Fibroblast of skin of right biceps (primary cell): Measurements from ENCODE around the gene ABLIM1.

Source experiments
- DNase-seq: peaks from one replicate; pipeline ENCODE4 v3.0.0-alpha.2; 2013

The ABLIM1 gene

GRCh38 chr10:114515298-114515914 lies 142.7 kb downstream of the ABLIM1 start:
- DNase-seq: no peak

GRCh38 chr10:114513381-114513792 lies 144.7 kb downstream of the ABLIM1 start:
- DNase-seq: no peak

GRCh38 chr10:114511881-114512280 lies 146.2 kb downstream of the ABLIM1 start:
- no peak for DNase-seq

GRCh38 chr10:114508376-114508775 lies 149.7 kb downstream of the ABLIM1 start:
- DNase-seq: no peak

GRCh38 chr10:114507449-114507848 lies 150.6 kb downstream of the ABLIM1 start:
- DNase-seq: no peak

GRCh38 chr10:114506871-114507385 lies 151.1 kb downstream of the ABLIM1 start:
- DNase-seq: no peak

GRCh38 chr10:114504769-114505579 lies 153.1 kb downstream of the ABLIM1 start:
- peak; percentile 53 for DNase-seq

GRCh38 chr10:114502074-114502473 lies 156.0 kb downstream of the ABLIM1 start:
- DNase-seq: no peak

GRCh38 chr10:114501650-114502049 lies 156.4 kb downstream of the ABLIM1 start:
- no peak for DNase-seq

GRCh38 chr10:114500643-114501042 lies 157.4 kb downstream of the ABLIM1 start:
- no peak for DNase-seq

- no peak for DNase-seq
Observed at GRCh38 chr10:114499630-114500190, 158.4 kb downstream of the ABLIM1 start.

- DNase-seq: no peak
Observed at GRCh38 chr10:114499116-114499515, 159.0 kb downstream of the ABLIM1 start.

GRCh38 chr10:114498413-114499111 lies 159.5 kb downstream of the ABLIM1 start:
- DNase-seq: no peak

GRCh38 chr10:114495303-114495702 lies 162.8 kb downstream of the ABLIM1 start:
- DNase-seq: no peak

GRCh38 chr10:114492351-114493037 lies 165.6 kb downstream of the ABLIM1 start:
- DNase-seq: no peak

GRCh38 chr10:114491933-114492332 lies 166.1 kb downstream of the ABLIM1 start:
- DNase-seq: no peak

- DNase-seq: no peak
Observed at GRCh38 chr10:114491419-114491818, 166.7 kb downstream of the ABLIM1 start.

- DNase-seq: no peak
Observed at GRCh38 chr10:114489521-114490310, 168.4 kb downstream of the ABLIM1 start.

- peak; percentile 18 for DNase-seq
Observed at GRCh38 chr10:114487815-114488536, 170.1 kb downstream of the ABLIM1 start.

- no peak for DNase-seq
Observed at GRCh38 chr10:114486938-114487814, 170.9 kb downstream of the ABLIM1 start.
